Stimulated activated CD4-positive, alpha-beta T cell treated with anti-CD3 and anti-CD28 coated beads, Interleukin-4, amount 100 ng/mL, for 1 hour (primary cell): ENCODE measurements around the gene PURA.

Source experiments
- DNase-seq: peaks from one replicate; pipeline ENCODE4 v3.0.0-alpha.2; 2020

The PURA gene

DNA sequence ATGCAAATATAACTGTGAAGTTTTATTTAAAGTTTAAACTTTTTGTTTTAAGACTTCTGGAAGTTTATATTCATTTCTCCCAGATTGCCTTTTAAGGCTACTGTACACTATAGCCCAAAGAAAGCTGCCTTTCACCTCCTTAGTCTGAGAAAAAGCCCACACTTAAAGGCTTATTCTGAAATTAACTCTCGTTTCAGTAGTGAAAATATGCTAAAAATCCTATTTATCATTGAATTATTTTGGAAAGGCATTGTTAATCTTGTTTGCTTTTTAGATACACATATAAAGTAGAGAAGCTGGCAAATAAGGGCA lies 3.3 kb upstream of the PURA start:
- DNase-seq: no peak

DNA sequence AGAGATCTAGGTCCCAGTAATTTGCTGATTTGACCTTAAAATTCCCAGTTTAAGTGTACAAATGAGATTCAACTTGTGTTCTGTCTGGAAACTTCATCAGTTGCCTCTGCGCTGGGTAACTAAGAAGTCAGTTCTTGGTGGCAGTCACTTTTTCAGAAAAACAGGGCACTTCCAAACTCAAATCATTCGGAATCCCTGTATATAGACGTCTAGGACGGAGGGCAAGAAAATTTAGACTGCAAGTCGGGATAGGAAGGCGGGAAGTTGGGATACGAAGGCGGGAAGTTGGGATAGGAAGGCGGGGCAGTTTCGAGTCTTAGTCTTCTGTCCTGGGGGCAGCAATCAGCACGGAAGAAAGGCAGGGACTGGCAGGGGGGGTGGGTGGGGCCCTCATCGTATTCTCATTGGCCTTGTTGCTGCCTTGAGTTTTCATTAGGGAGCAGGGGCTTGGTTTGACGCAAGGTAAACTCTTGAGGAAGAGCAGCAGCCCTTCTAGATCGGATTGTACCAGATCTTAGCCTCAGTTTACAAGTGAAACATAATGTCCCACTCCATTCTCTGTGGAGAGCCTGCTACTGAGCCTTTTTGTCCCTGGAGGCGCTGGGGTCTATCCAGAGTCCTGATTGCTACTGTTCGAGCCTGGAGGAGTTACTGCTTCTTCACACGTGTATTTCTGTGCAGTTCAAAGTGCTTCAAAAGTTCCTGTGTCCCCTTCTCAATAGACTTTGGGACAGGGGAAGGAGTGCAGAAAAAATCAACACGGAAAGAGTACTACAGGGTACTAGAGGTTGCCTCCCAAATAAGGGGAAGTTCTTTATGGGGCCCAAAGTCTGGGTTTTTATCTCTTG lies 2.7 kb upstream of the PURA start:
- no peak for DNase-seq

DNA sequence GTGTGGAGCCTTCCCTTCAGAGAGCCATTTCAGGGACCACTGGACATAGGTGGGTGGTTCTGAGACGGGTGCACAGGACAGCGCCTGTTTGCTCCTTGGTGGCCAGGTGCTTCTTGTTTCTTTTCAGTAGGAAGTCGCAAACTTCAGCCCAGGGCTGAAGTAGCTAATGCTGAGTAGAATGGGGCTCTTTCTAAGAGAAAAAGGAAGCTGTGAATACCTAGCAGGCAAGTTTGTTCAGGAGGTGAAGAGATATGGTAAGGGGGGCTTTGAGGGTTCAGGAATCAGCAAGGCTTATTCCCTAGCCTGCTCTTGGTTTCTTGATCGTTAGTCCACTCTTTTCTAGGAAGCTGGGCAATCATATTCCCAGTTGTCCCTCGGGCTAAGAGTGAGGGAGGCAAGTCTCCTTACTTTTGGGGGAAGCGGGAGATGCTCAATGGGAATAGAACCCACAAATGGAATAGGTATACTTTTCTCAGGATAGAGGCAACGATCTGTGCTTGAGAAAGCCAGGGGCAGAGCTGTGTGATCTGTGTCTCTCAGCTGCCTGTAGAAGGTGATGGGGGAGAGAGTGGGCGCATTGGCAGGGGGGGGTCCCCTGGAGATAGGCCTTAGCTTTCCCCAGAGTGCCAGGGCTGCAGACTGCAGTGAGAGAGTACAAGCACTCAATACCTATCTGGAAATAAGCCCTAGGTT lies 1.9 kb upstream of the PURA start:
- no peak for DNase-seq

DNA sequence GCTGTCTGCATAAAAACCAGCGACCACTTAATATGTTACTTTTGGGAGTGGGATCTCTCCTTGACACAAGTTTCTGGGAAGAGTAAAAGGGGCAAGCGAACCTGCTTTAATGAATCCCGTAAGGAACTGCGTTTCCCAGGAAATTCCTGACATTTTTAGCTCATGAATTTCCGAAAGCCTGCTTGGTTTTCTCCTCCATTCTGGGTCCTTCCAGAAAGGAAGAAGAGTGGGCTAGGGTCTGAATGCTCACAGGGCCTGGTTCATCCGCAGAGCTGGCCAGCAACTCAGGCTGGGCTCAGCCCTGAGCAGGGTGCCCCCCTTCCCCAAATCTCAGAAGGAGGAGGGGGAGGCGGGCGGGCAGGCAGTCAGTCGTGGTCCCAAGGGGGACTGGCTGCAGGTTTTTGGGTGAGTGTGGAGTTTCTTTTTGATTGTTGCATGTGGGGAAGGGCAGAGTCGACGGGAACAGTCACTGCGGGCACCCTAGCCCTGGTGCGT lies 1.2 kb upstream of the PURA start:
- DNase-seq: no peak

DNA sequence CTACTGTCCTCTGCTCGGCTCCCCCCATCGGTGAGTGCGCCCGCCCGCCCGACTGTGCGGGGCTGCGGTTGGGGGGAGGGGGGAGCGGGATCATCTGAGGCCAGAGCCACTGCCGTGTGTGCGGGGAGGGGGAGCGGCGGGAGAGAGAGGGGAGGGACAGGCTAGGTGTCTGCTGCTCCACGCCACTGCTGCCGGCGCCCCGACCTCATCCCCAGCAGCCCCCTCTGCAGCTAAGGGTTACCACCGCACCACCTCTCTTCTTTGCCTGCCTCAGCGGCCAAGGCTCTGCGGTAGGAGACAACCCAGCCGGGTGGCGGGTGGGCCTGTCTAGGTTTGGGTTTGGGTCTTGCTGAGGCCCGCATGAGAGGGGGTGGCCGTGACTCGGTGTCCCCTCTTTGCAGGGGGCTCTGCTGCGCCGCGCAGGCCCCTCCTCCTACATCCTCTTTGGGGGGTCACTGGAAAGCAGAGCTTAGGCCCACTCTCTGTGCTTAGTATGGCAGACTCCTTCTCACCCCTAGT lies 670 bp upstream of the PURA start:
- peak; percentile 16 for DNase-seq

DNA sequence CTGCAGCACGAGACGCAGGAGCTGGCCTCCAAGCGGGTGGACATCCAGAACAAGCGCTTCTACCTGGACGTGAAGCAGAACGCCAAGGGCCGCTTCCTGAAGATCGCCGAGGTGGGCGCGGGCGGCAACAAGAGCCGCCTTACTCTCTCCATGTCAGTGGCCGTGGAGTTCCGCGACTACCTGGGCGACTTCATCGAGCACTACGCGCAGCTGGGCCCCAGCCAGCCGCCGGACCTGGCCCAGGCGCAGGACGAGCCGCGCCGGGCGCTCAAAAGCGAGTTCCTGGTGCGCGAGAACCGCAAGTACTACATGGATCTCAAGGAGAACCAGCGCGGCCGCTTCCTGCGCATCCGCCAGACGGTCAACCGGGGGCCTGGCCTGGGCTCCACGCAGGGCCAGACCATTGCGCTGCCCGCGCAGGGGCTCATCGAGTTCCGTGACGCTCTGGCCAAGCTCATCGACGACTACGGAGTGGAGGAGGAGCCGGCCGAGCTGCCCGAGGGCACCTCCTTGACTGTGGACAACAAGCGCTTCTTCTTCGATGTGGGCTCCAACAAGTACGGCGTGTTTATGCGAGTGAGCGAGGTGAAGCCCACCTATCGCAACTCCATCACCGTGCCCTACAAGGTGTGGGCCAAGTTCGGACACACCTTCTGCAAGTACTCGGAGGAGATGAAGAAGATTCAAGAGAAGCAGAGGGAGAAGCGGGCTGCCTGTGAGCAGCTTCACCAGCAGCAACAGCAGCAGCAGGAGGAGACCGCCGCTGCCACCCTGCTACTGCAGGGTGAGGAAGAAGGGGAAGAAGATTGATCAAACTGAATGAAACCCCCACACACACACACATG lies 654 bp downstream of the PURA start:
- peak; percentile 34 for DNase-seq

DNA sequence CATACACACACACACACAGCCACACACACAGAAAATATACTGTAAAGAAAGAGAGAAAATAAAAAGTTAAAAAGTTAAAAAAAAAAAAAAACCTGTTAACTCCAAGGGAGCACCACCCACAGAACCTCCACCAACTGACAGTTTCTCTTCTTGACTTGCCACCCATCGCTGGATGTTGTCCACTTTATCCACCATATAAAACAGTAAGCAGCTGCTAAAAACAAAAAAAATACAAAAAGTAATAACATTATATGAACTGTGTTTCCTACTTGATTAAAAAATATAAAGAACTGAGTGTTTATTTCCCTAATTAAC lies 1.2 kb downstream of the PURA start:
- DNase-seq: no peak

DNA sequence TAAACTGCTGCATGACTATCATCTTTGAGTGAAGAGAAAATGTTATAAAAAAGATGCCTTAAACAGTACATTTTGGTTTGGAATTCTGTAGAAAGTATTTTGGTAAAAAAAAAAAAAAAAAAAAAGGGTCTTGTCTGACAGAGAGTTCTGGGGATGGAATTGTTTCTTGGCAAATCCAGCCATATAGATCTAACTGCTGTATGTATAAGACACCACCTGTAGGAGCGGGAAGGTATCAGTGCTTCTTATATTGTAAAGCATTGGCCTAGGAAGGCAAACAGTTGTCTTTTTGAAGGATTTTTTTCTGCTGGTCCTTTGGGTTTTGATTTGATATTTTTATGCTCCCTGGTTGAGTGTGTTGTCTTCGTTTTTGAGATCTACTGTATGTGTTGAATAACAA lies 2.8 kb downstream of the PURA start:
- no peak for DNase-seq

DNA sequence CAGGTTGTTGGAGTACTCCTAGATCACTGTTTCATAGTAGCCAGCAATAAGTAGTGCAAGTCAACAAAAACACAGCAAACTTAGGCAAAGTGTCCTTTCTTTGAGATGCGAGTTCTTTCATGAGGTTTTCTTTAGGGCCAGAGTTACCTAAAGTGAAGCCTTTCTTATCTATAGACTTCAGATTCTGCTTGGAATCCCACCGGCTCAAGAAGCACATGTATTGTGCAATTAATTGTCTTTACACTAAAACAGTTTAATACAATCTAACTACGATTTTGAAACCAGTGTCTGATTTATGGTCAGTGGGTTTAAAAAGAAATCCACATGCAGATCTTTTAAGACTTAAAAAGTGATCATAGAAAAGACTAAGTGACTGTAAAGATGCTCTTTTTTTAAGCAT lies 3.6 kb downstream of the PURA start:
- no peak for DNase-seq

DNA sequence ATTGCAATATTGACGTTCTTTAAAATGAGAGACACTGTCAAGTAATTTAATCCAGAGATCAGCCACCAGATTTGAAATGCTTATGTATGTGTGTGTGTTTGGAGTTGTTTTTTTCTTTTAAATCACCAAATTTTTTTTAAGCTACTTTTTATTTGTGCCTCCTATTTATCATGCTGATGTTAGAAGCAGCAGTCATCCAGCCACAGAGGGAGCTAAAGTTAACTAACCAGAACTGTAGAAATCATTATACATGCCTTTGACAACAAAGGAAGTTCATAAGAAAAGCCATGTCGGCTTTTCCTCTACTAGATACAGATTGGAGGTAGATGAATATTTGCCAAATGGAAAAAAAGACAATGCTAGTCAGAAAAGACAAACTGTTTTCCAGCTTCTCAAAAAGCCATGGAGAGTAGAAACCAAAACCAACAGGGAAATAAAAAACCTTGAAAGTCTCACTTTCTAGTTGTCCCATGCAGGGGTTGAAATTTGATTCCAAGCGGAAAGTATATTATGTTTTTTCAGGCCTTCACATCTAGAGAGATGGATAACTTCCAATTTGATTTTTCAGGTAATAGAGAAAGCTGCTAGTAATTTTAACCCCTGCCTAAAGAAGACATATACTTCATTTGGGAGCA lies 4.5 kb downstream of the PURA start:
- no peak for DNase-seq

DNA sequence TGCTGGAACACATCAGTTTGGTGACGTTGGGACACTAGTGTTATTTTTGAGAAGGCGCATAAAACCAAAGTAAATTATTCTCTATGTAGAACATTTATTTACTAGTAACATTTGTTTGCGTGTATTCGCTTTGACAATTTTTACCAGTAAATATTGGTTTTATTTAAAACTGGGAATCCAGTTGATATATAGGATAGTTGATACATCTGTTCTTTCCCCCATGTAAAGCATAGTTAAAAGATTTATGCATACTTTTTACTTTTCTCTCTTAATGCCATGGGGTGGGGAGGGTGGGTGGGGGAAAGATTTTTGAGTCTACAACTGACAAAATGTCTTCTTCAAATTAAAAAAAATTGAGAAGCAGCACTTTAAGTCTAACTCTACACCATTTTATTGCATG lies 11.7 kb downstream of the PURA start, which contains the start of gene IGIP:
IGIP (plus strand) TSS at position 301 of the 400 bp plus-strand sequence. CDS start 2,540 bp downstream, outside the sequence.
- DNase-seq: no peak

DNA sequence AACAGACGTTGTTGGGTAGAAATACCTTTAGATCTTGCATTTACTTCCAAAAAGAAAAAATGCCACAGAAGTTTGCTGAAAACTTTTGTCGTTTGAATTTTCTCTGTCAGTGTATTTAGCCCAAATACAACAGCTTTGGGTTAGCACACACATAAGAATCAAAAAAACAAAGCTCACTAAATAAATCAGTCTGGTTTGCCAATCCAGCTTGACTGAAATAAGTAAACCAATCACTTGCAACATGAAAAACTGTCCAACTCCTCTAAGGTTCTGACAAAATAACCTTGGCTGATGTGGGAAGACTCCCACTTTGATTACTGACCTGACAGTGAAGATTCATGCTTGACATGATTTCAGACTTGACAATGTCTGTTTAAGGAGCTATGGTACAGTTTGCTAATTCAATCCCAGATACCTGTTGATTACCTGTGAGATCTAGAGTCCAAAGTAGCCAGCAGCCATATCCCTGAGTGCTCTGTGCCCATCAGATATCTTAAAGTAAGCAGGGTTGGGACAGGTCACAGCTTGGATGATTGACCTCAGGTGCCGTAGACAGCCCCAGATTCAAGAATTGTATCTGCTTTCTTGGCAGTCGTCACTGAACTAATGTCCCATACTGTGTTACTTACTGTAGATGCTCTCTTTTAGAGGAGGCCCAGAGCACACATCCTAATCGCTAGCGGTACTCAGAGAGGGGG lies 12.6 kb downstream of the PURA start:
- DNase-seq: no peak

DNA sequence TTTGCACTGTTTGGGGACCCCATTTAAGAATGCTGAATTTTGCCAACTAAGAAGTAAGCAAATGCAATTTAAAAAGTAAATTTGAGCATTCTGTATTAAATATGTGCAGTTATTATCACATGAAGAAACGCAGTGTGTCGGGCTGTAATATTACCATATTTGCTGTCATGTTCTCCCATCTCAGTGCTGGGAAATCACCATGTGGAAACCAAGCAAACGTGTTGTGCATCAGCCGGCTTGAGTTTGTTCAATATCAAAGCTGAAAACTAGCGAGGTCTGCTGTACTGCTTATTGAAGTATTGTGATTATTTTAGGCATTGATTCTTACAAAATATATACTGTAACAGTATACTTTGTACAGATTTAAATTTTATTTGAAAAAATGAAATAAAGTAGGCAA lies 14.5 kb downstream of the PURA start:
- no peak for DNase-seq

DNA sequence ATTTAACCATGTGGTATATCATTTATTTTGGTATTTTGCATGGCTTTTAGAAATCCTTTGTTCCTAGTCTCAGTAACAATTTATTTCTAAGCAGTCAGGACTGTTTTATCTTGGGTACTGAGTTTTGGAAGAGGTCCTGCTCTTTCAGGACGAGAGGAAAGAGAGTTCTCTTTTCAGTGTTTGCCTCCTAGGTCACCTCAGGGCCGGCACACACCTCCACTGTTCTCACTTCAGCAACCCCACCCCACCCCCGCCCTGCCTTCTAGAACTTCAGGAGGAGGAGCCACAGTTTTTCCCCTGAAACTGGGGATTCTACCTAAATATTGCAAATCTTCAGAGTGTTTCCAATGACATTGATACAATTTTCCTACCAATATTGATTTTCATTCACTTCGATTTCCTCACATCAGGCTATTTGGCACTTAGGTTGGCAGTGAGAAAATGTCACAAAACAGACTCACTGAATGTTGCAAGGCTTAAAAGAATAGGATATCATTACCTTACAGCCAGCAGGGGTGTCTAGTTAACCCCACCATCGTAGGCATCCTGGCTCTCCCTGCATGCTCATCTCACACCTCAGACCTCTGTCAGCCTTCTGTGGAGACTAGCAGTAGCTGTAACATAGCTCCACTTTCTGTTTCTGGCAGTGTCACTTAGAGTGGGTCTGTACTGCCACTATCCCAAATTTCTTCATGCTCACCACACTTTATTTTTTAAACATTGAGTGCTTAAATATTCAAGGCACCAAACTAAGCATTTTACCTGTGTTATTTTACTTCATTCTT lies 17.2 kb downstream of the PURA start:
- DNase-seq: no peak

DNA sequence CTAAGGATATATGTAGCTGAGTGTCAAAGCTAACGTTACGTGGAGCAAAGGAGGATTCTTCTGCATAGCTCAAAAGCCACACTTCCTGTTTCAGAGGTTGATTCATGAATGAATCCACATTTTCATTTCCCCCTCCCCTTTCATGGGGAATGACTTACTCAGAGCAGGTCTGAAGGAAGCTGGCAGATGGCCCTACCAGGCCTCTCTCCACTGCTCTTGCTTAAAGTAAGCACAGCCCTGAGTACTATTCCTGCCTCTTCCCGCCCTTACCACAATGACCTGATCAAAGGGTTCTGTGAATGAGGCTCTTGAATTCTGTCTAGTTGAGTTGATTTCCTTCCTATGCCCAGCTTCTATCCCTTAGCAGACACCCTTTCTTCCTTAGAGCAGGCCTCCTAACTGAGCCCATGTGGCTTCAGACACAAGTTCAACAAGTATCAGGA lies 18.1 kb downstream of the PURA start:
- no peak for DNase-seq

DNA sequence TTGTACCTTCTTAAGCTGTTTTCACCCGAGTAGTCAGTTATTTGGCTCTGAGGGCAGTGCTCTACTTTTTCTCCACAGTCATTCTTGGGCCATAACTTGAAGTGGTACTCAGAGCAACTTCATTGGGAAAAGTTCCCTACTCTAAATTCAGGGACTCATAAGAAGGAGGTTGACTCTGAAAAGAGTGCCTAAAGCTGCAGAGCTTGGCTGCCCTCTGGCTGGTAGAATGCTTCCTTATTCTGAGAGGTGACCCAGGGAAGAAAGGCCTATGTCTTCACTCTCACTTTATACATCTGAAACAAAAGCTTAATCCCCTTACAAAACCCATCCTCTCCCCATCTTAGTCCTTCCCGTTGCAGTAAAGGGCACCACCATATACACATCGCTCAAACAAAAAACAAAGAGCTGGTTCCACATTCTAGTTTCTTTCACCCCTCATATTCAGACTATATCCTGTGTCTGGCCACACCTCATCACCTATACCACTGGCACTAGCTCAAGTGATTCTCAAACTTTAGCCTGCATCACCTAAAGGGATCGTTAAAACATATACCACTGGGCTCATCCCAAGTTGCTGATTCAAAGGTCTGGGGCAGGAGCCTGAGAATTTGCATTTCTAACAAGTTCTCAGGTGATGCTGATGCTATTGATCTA lies 19.7 kb downstream of the PURA start:
- no peak for DNase-seq

DNA sequence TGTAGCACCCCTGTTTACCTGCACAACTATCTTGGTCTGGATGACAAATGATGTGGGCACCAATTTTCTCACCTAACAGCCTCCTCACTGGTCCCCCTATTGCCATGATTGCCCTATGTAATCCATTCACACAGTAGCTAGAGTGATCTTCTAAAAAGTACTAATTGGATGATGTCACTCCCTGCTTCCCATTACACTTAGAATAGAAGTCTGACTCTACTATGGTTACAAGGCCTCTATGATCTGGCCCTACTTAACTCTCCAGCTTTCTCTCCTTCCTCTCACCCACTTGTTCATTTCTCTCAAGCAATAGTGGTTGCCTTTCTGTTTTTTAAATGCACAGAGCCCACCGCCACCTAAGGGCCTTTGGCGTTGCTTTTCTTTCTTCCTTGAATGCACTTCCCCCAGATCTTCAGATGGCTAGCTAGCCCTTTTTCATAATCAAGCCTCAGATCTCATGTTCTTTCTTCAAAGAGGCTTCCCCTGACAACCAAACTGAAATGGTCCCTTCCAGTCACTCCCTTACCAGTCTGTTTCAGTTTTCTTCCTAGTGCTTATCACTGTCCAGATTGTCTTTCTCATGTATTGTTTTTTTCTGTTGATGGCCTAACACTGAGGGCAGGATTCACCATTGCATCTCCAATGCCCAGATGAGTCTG lies 20.5 kb downstream of the PURA start:
- no peak for DNase-seq

DNA sequence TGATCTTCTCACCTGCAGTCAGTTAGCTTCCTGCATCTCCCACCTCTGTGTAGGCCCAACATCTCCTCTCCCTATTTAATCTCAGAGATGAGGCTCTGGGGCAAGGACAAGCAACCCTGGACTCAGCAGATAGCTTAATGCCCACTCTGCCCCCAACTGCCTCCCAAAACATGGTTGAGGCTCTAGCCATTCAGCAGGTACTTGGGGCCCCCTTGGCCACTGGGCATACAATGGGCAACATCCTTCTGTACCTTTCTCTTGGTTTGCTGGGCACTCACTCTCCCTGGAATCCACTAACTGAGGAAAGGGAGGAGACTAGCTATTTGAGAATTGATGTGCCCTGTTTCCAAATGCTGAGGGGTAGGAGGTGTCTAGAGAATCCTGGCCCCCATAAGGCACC lies 21.2 kb downstream of the PURA start:
- DNase-seq: no peak

DNA sequence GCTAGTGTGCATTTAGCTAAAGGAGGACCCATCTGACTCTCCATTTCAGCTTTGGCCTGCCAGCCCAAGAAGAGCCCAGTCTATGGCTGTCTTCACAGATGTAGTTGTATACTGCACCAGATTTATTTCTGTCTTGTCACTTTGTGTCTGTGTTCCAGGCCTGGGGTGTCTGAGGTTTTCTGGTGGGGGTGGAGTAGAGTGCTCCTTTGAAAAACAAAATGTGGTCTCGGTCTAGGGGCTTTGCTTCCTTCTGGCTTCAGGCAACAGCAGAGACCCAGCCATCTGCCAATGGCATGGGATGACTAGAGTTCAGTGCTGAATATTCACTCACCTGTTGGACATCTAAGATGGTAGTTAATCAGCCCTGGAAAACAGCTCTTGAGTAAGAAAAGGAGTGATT lies 22.7 kb downstream of the PURA start:
- no peak for DNase-seq

DNA sequence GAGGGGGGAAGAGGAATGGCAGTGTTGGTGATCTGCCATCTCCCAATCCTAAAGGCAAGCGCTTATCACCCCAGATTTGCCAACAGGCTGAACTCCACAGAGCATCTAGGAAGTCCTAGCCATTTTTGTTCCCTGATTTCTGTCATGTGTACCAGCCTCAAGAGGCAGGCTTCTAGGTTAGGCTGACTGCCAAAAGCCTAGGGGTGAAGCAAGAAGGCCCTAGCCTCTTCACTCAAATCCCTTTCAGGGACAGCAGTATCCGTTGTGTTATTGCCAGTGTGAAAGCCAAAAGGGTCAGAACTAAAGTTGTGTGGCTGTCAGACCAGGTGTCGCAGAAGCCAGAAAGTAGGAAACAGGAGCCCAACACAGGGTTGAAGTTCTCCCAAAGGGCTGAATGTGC lies 26.5 kb downstream of the PURA start:
- no peak for DNase-seq
